WI38 (cell line): ENCODE data around the gene MT1M.
"Not testable (repeated sequence)": the region's sequence is repeated elsewhere in the genome, so short reads cannot be mapped to it uniquely, and the experiment has no call there.

ENCODE experiments used
- H3K4me3 ChIP-seq: 2 replicates; pipeline ENCODE4 v1.5.1; 2011; ENCODE audit warnings: low read depth, mild to moderate bottlenecking, control low read depth, low read length
- CTCF ChIP-seq: IDR thresholded peaks from 2 replicates; pipeline ENCODE4 v1.5.1; 2012; ENCODE audit warnings: low read depth, mild to moderate bottlenecking, control low read depth, low read length

The MT1M gene

GRCh38 chr16:56616608-56617211 lies 15.7 kb upstream of the MT1M start:
- TF ChIP-seq CTCF: no peak
- no peak overlapping the region; the same call in 1 of the 2 replicates for H3K4me3 ChIP-seq

GRCh38 chr16:56617212-56618085 lies 15.0 kb upstream of the MT1M start:
- TF ChIP-seq CTCF: no peak
- H3K4me3 ChIP-seq: peak overlapping the region; percentile 55

- no peak for TF ChIP-seq CTCF
- peak overlapping the region; percentile 55 for H3K4me3 ChIP-seq
Observed at GRCh38 chr16:56618138-56618537, 14.3 kb upstream of the MT1M start.

- no peak for TF ChIP-seq CTCF
- H3K4me3 ChIP-seq: no peak overlapping the region
Observed at GRCh38 chr16:56620339-56620897, 12.0 kb upstream of the MT1M start.

DNA sequence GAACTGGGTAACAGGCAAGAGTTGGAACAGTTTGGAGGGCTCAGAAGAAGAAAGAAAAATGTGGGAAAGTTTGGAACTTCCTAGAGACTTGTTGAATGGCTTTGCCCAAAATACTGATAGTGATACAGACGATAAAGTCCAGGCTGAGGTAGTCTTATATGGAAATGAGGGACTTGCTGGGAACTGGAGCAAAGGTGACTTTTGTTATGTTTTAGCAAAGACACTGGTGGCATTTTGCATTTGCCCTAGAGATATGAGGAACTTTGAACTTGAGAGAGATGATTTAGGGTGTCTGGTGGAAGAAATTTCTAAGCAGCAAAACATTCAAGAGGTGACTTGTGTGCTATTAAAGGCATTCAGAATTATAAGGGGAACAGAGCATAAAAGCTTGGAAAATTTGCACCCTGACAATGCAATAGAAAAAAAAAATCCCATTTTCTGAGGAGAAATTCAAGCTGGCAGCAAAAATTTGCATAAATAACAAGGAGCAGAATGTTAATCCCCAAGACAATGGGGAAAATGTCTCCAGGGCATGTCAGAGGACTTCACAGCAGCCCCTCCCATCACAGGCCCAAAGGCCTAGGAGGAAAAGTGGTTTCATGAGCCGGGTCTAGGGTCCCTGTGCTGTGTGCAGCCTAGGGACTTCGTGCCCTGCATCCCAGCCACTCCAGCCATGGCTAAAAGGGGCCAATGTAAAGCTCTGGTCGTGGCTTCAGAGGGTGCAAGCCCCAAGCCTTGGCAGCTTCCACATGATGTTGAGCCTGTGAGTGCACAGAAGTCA lies 10.6 kb upstream of the MT1M start:
- not testable (repeated sequence) for H3K4me3 ChIP-seq

DNA sequence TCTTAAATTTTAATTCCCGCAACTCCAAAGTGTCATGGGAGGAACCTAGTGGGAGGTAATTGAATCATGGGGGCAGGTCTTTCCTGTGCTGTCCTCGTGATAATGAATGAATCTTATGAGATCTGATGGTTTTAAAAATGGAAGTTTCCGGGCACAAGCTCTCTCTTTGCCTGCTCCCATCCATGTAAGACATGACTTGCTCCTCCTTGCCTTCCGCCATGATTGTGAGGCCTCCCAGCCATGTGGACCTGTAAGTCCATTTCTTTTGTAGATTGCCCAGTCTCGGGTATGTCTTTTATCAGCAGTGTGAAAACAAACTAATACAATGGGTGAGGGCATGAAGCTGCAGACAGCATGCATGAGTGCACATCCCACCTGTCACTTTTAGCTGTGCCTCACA lies 9.3 kb upstream of the MT1M start:
- not testable (repeated sequence) for H3K4me3 ChIP-seq

DNA sequence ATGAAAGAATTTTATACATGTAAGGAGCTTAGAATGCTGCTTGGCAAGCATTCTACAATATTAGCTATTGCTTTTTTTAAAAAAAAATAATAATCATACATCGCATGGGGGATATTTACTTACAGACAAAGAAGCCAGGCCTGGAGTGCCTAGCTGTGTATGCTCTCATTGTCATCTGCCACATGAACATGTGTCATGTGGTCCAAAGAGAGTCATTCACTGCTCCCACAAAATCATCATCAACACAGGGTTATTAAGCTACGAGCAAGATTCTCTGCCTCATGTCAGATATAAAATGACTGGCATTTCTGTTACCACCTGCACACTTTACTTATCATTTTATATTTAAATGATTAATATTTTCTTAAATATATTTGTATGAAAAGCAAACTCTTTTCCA lies 8.8 kb upstream of the MT1M start:
- H3K4me3 ChIP-seq: no peak overlapping the region
- TF ChIP-seq CTCF: no peak
